GM12892 (cell line): ENCODE data around the gene RGR.

ENCODE experiments used
- POLR2A ChIP-seq: IDR thresholded peaks from 2 replicates; pipeline ENCODE4 v1.6.1; 2011; ENCODE audit warnings: low read depth, low read length, control low read depth
- POLR2AphosphoS5 ChIP-seq: IDR thresholded peaks from 2 replicates; pipeline ENCODE4 v1.6.1; 2011; ENCODE audit warnings: low read depth, low read length, control low read depth

DNA sequence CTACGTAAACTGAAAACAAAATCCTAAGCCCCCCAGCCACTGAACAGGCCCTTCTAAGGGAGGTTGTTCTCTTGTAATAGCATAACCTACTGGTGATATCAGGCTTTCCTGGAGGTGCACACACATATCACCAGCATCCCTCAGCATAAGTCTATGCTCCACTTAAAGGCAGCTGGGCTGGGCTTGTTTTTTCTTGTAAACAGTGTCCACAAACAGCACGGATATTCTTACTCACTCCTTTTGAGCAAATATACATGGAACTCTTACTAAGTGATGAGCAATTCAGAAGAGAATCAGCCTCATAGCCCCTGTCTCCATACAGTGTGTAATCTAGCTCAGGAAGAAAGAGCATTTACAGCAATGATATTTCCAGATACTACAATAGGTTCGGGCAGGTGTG is 5.9 kb upstream of the RGR start:
- TF ChIP-seq POLR2AphosphoS5: no peak
- no peak for TF ChIP-seq POLR2A
